Measurements from ENCODE around the gene CAPN6.

CAPN6 gene

GRCh38 chrX:111270339-111270738 is at the start of gene CAPN6:
TSS of gene CAPN6 (minus strand) at chrX:111270483. CDS start at chrX:111263936, 6,547 bp downstream.
- Mint-ChIP-seq H3K27ac (no peak within 1 kb of the TSS), H3K36me3 (no peaks in the 10 kb centered on the region), H3K27me3 (no peaks in the 10 kb centered on the region), H3K4me1 (no peaks in the 10 kb centered on the region), H3K4me3 (no peak within 1 kb of the TSS), H3K9me3 (no peaks in the 10 kb centered on the region)
- no peak for DNase-seq (ENCODE audit: low spot score in 2 of 2)
- ATAC-seq (ENCODE audit: low read depth): no peak

GRCh38 chrX:111319451-111319850 is 49.2 kb upstream of the CAPN6 start:
- no peak for DNase-seq (ENCODE audit: low spot score in 2 of 2)
- ATAC-seq (ENCODE audit: low read depth): no peak
- Mint-ChIP-seq H3K9me3 (no peaks in the 10 kb centered on the region), H3K4me3 (no peak overlapping the region), H3K4me1 (no peaks in the 10 kb centered on the region), H3K27ac (no peak overlapping the region), H3K36me3 (no peaks in the 10 kb centered on the region), H3K27me3 (no peaks in the 10 kb centered on the region)

- DNase-seq (ENCODE audit: low spot score in 2 of 2) (no peak), ATAC-seq (ENCODE audit: low read depth) (no peak)
- Mint-ChIP-seq H3K9me3 (no peaks in the 10 kb centered on the region), H3K27me3 (no peaks in the 10 kb centered on the region), H3K27ac (no peak overlapping the region), H3K4me1 (no peaks in the 10 kb centered on the region), H3K36me3 (no peaks in the 10 kb centered on the region), H3K4me3 (no peak overlapping the region)
These were observed 48.6 kb upstream of the CAPN6 start for GRCh38 chrX:111318901-111319300.

- Mint-ChIP-seq H3K36me3 (no peaks in the 10 kb centered on the region), H3K4me3 (no peak overlapping the region), H3K27me3 (peaks cover 2% of the 10 kb centered on the region), H3K4me1 (no peaks in the 10 kb centered on the region), H3K9me3 (peaks cover 2% of the 10 kb centered on the region), H3K27ac (no peak overlapping the region)
- DNase-seq (ENCODE audit: low spot score in 2 of 2) (no peak), ATAC-seq (ENCODE audit: low read depth) (no peak)
These were observed 38.8 kb upstream of the CAPN6 start for GRCh38 chrX:111309083-111309482.

GRCh38 chrX:111308039-111308438 is 37.8 kb upstream of the CAPN6 start:
- Mint-ChIP-seq H3K4me3 (no peak overlapping the region), H3K9me3 (no peaks in the 10 kb centered on the region), H3K4me1 (no peaks in the 10 kb centered on the region), H3K36me3 (no peaks in the 10 kb centered on the region), H3K27me3 (no peaks in the 10 kb centered on the region), H3K27ac (no peak overlapping the region)
- no peak for ATAC-seq (ENCODE audit: low read depth)
- DNase-seq (ENCODE audit: low spot score in 2 of 2): no peak

GRCh38 chrX:111302284-111302683 is 32.0 kb upstream of the CAPN6 start:
- Mint-ChIP-seq H3K27ac (no peak overlapping the region), H3K4me1 (no peaks in the 10 kb centered on the region), H3K36me3 (no peaks in the 10 kb centered on the region), H3K4me3 (no peak overlapping the region), H3K27me3 (no peaks in the 10 kb centered on the region), H3K9me3 (no peaks in the 10 kb centered on the region)
- DNase-seq (ENCODE audit: low spot score in 2 of 2): no peak
- ATAC-seq (ENCODE audit: low read depth): no peak

- no peaks in the 10 kb centered on the region for H3K4me1 Mint-ChIP-seq
- H3K27ac Mint-ChIP-seq: no peak overlapping the region
- no peaks in the 10 kb centered on the region for H3K27me3 Mint-ChIP-seq
- ATAC-seq (ENCODE audit: low read depth): no peak
- DNase-seq (ENCODE audit: low spot score in 2 of 2): no peak
- H3K4me3 Mint-ChIP-seq: no peak overlapping the region
- no peaks in the 10 kb centered on the region for H3K36me3 Mint-ChIP-seq
- H3K9me3 Mint-ChIP-seq: no peaks in the 10 kb centered on the region
These were observed 18.6 kb upstream of the CAPN6 start for GRCh38 chrX:111288841-111289240.

GRCh38 chrX:111284631-111285293 is 14.5 kb upstream of the CAPN6 start:
- no peak for ATAC-seq (ENCODE audit: low read depth)
- peaks cover 2% of the 10 kb centered on the region for H3K9me3 Mint-ChIP-seq

GRCh38 chrX:111283446-111283845 is 13.2 kb upstream of the CAPN6 start:
- Mint-ChIP-seq H3K9me3 (peaks cover 2% of the 10 kb centered on the region), H3K36me3 (no peaks in the 10 kb centered on the region), H3K27me3 (no peaks in the 10 kb centered on the region), H3K27ac (no peak overlapping the region), H3K4me1 (no peaks in the 10 kb centered on the region), H3K4me3 (no peak overlapping the region)
- no peak for DNase-seq (ENCODE audit: low spot score in 2 of 2)
- ATAC-seq (ENCODE audit: low read depth): no peak

More at GRCh38 chrX:111284631-111285293, 14.5 kb upstream of the CAPN6 start:
- Mint-ChIP-seq H3K36me3 (no peaks in the 10 kb centered on the region), H3K4me3 (no peak overlapping the region), H3K27me3 (no peaks in the 10 kb centered on the region), H3K27ac (no peak overlapping the region), H3K4me1 (no peaks in the 10 kb centered on the region)
- no peak for DNase-seq (ENCODE audit: low spot score in 2 of 2)

GRCh38 chrX:111282991-111283390 is 12.7 kb upstream of the CAPN6 start:
- DNase-seq (ENCODE audit: low spot score in 2 of 2) (no peak), ATAC-seq (ENCODE audit: low read depth) (no peak)
- H3K36me3 Mint-ChIP-seq: no peaks in the 10 kb centered on the region
- no peak overlapping the region for H3K27ac Mint-ChIP-seq
- no peak overlapping the region for H3K4me3 Mint-ChIP-seq
- H3K9me3 Mint-ChIP-seq: peaks cover 2% of the 10 kb centered on the region
- H3K27me3 Mint-ChIP-seq: no peaks in the 10 kb centered on the region
- no peaks in the 10 kb centered on the region for H3K4me1 Mint-ChIP-seq

- ATAC-seq (ENCODE audit: low read depth): no peak
- Mint-ChIP-seq H3K9me3 (peaks cover 2% of the 10 kb centered on the region), H3K36me3 (no peaks in the 10 kb centered on the region), H3K4me3 (no peak overlapping the region), H3K27ac (no peak overlapping the region), H3K4me1 (no peaks in the 10 kb centered on the region), H3K27me3 (no peaks in the 10 kb centered on the region)
- no peak for DNase-seq (ENCODE audit: low spot score in 2 of 2)
These were observed 11.9 kb upstream of the CAPN6 start for GRCh38 chrX:111282139-111282538.

- H3K27ac Mint-ChIP-seq: no peak overlapping the region
- H3K36me3 Mint-ChIP-seq: no peaks in the 10 kb centered on the region
- no peaks in the 10 kb centered on the region for H3K9me3 Mint-ChIP-seq
- H3K27me3 Mint-ChIP-seq: no peaks in the 10 kb centered on the region
- H3K4me3 Mint-ChIP-seq: no peak overlapping the region
- no peak for ATAC-seq (ENCODE audit: low read depth)
- DNase-seq (ENCODE audit: low spot score in 2 of 2): no peak
- H3K4me1 Mint-ChIP-seq: no peaks in the 10 kb centered on the region
These were observed 1.8 kb downstream of the CAPN6 start for GRCh38 chrX:111268506-111268905.

- H3K27ac Mint-ChIP-seq: no peak overlapping the region
- ATAC-seq (ENCODE audit: low read depth): no peak
- H3K4me3 Mint-ChIP-seq: no peak overlapping the region
- H3K9me3 Mint-ChIP-seq: no peaks in the 10 kb centered on the region
- no peaks in the 10 kb centered on the region for H3K36me3 Mint-ChIP-seq
- DNase-seq (ENCODE audit: low spot score in 2 of 2): no peak
- no peaks in the 10 kb centered on the region for H3K4me1 Mint-ChIP-seq
- H3K27me3 Mint-ChIP-seq: no peaks in the 10 kb centered on the region
These were observed 4.8 kb downstream of the CAPN6 start for GRCh38 chrX:111265486-111265885.

- H3K27me3 Mint-ChIP-seq: no peaks in the 10 kb centered on the region
- H3K9me3 Mint-ChIP-seq: no peaks in the 10 kb centered on the region
- no peak overlapping the region for H3K27ac Mint-ChIP-seq
- H3K36me3 Mint-ChIP-seq: no peaks in the 10 kb centered on the region
- H3K4me1 Mint-ChIP-seq: no peaks in the 10 kb centered on the region
- no peak for ATAC-seq (ENCODE audit: low read depth)
- H3K4me3 Mint-ChIP-seq: no peak overlapping the region
- no peak for DNase-seq (ENCODE audit: low spot score in 2 of 2)
These were observed 5.9 kb downstream of the CAPN6 start for GRCh38 chrX:111264385-111264784.

GRCh38 chrX:111262086-111262485 is 8.2 kb downstream of the CAPN6 start:
- no peak for DNase-seq (ENCODE audit: low spot score in 2 of 2)
- no peaks in the 10 kb centered on the region for H3K9me3 Mint-ChIP-seq

More at GRCh38 chrX:111262086-111262485, 8.2 kb downstream of the CAPN6 start:
- no peaks in the 10 kb centered on the region for H3K27me3 Mint-ChIP-seq
- no peak overlapping the region for H3K27ac Mint-ChIP-seq
- no peak for ATAC-seq (ENCODE audit: low read depth)
- H3K4me3 Mint-ChIP-seq: no peak overlapping the region
- H3K36me3 Mint-ChIP-seq: no peaks in the 10 kb centered on the region
- no peaks in the 10 kb centered on the region for H3K4me1 Mint-ChIP-seq
